ENCODE measurements around the gene KRTAP10-1.

DNA sequence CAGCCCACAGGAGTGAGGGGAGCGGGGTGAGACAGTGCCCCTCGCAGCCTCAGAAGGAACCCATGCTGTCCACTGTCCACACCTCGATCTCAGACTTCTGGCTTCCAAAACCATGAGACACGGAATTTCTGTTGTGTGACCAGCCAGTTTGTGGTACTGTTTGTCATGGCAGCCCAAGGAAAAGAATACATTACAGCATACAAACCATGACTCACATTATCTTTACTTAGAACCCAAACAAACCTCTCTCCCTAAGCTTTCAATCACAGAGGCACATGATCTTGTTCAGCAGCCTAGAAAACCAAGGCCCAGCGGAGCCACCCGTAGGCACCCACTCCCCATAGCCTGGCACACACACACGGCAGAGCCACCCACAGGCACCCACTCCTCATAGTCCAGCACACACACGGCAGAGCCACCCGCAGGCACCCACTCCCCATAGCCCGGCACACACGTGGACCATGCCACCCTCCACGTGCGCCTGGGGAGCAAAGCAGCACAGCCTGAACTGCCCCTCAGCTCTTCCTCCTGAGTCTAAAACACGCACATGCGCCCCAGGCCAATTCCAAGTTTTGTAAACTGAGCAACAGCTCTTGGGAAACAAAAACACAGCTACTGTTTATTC, 33.1 kb upstream of the KRTAP10-1 start:
- TF ChIP-seq, protein P1, sequence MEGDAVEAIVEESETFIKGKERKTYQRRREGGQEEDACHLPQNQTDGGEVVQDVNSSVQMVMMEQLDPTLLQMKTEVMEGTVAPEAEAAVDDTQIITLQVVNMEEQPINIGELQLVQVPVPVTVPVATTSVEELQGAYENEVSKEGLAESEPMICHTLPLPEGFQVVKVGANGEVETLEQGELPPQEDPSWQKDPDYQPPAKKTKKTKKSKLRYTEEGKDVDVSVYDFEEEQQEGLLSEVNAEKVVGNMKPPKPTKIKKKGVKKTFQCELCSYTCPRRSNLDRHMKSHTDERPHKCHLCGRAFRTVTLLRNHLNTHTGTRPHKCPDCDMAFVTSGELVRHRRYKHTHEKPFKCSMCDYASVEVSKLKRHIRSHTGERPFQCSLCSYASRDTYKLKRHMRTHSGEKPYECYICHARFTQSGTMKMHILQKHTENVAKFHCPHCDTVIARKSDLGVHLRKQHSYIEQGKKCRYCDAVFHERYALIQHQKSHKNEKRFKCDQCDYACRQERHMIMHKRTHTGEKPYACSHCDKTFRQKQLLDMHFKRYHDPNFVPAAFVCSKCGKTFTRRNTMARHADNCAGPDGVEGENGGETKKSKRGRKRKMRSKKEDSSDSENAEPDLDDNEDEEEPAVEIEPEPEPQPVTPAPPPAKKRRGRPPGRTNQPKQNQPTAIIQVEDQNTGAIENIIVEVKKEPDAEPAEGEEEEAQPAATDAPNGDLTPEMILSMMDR (optimal IDR thresholded peaks at IDR 0.05 in 1 of 3, IDR thresholded peaks at IDR 0.05 in 1 of 3, conservative IDR thresholded peaks at IDR 0.05 in 1 of 3; ENCODE audit: extremely low read depth in 1 of 3, insufficient read depth in 2 of 3, low read length in 3 of 3), result no peak
- TF ChIP-seq EZH2 (IDR thresholded peaks at IDR 0.05; ENCODE audit: low read length), result no peak
